ENCODE measurements around the gene ZNF761. TPM values are rescaled to one million over a fixed set of nuclear protein-coding genes. Genes with fewer than 3 reads are reported as not detected.
A peak's percentile ranks its signal among the peaks of the same experiment; 100 is the strongest.
"Not testable (repeated sequence)": the region's sequence is repeated elsewhere in the genome, so short reads cannot be mapped to it uniquely, and the experiment has no call there.

The ZNF761 gene
- polyA plus RNA-seq, 1 experiment = 5.6 TPM

GRCh38 chr19:53485046-53486004 is 53.5 kb downstream of the ZNF761 start:
- no peak overlapping the region for H3K4me3 ChIP-seq (ENCODE audit: low read depth, low read length)
- H3K36me3 ChIP-seq (ENCODE audit: control insufficient read depth, insufficient read depth, low read length) = peaks cover 1% of the 10 kb centered on the region
- ChIA-PET CTCF (interaction anchor here (0.6 kb wide), 1 partner anchor 1132 kb away, joined by 3 read pairs; no protein-coding TSS in a partner anchor), POLR2A (no interaction called here)
- no peak for DNase-seq (ENCODE audit: low read depth)
- H3K27me3 ChIP-seq (ENCODE audit: control insufficient read depth, insufficient read depth, low read length) = no peaks in the 10 kb centered on the region
- TF ChIP-seq CTCF (IDR thresholded peaks at IDR 0.05; ENCODE audit: insufficient read depth, low read depth, low read length) = no peak

GRCh38 chr19:53492153-53492552 is 60.4 kb downstream of the ZNF761 start:
- H3K36me3 ChIP-seq (ENCODE audit: control insufficient read depth, insufficient read depth, low read length) = peaks cover 1% of the 10 kb centered on the region
- CTCF ChIA-PET = no interaction called here
- DNase-seq (ENCODE audit: low read depth) = no peak
- TF ChIP-seq CTCF (IDR thresholded peaks at IDR 0.05; ENCODE audit: insufficient read depth, low read depth, low read length) = no peak
- POLR2A ChIA-PET = no interaction called here
- no peaks in the 10 kb centered on the region for H3K27me3 ChIP-seq (ENCODE audit: control insufficient read depth, insufficient read depth, low read length)
- no peak overlapping the region for H3K4me3 ChIP-seq (ENCODE audit: low read depth, low read length)

GRCh38 chr19:53497311-53498023 is 65.7 kb downstream of the ZNF761 start:
- DNase-seq (ENCODE audit: low read depth); H3K4me3 ChIP-seq (ENCODE audit: low read depth, low read length); POLR2A ChIA-PET; H3K27me3 ChIP-seq (ENCODE audit: control insufficient read depth, insufficient read depth, low read length); CTCF ChIA-PET; H3K36me3 ChIP-seq (ENCODE audit: control insufficient read depth, insufficient read depth, low read length): not testable (repeated sequence)

- DNase-seq (ENCODE audit: low read depth); H3K4me3 ChIP-seq (ENCODE audit: low read depth, low read length); POLR2A ChIA-PET; H3K36me3 ChIP-seq (ENCODE audit: control insufficient read depth, insufficient read depth, low read length); CTCF ChIA-PET; H3K27me3 ChIP-seq (ENCODE audit: control insufficient read depth, insufficient read depth, low read length): not testable (repeated sequence)
Observed at GRCh38 chr19:53498024-53498395, 66.2 kb downstream of the ZNF761 start.

GRCh38 chr19:53503151-53503550 is 71.4 kb downstream of the ZNF761 start:
- H3K36me3 ChIP-seq (ENCODE audit: control insufficient read depth, insufficient read depth, low read length); POLR2A ChIA-PET; DNase-seq (ENCODE audit: low read depth); H3K4me3 ChIP-seq (ENCODE audit: low read depth, low read length); H3K27me3 ChIP-seq (ENCODE audit: control insufficient read depth, insufficient read depth, low read length): not testable (repeated sequence)
- CTCF ChIA-PET = interaction anchor here (0.6 to 2.0 kb wide), 2 partner anchors 78 to 290 kb away, joined by 3 to 7 read pairs; no protein-coding TSS in a partner anchor

GRCh38 chr19:53503671-53504364 is 72.0 kb downstream of the ZNF761 start:
- H3K36me3 ChIP-seq (ENCODE audit: control insufficient read depth, insufficient read depth, low read length); H3K27me3 ChIP-seq (ENCODE audit: control insufficient read depth, insufficient read depth, low read length); DNase-seq (ENCODE audit: low read depth); POLR2A ChIA-PET; H3K4me3 ChIP-seq (ENCODE audit: low read depth, low read length): not testable (repeated sequence)
- CTCF ChIA-PET = interaction anchor here (2.0 kb wide), 1 partner anchor 79 kb away, joined by 7 read pairs; no protein-coding TSS in a partner anchor

GRCh38 chr19:53504365-53504703 is 72.5 kb downstream of the ZNF761 start:
- not testable (repeated sequence) for H3K4me3 ChIP-seq (ENCODE audit: low read depth, low read length); DNase-seq (ENCODE audit: low read depth)
- CTCF ChIA-PET = interaction anchor here (1.6 to 2.0 kb wide), 2 partner anchors 8 to 79 kb away, joined by 4 to 7 read pairs; no protein-coding TSS in a partner anchor

More at GRCh38 chr19:53504365-53504703, 72.5 kb downstream of the ZNF761 start:
- POLR2A ChIA-PET; H3K27me3 ChIP-seq (ENCODE audit: control insufficient read depth, insufficient read depth, low read length); H3K36me3 ChIP-seq (ENCODE audit: control insufficient read depth, insufficient read depth, low read length): not testable (repeated sequence)
- TF ChIP-seq CTCF (IDR thresholded peaks at IDR 0.05; ENCODE audit: insufficient read depth, low read depth, low read length) = peak; percentile 25; the same call in 1 of the 2 replicates
